HUES48 (cell line): ENCODE data around the gene GASK1A.

Experiments used
- H3K27ac ChIP-seq: one replicate; pipeline ENCODE4 v1.7.0; 2013; ENCODE audit warnings: low read depth, low read length, inconsistent platforms
- H3K27me3 ChIP-seq: 2 replicates; pipeline ENCODE4 v1.6.1; 2013; ENCODE audit warnings: mild to moderate bottlenecking, low read length; ENCODE audit not compliant: control insufficient read depth, insufficient read depth
- H3K36me3 ChIP-seq: 2 replicates; pipeline ENCODE4 v1.6.1; 2013; ENCODE audit warnings: low read length; ENCODE audit not compliant: control insufficient read depth, insufficient read depth
- H3K4me1 ChIP-seq: 2 replicates; pipeline ENCODE4 v1.6.1; 2013; ENCODE audit warnings: mild to moderate bottlenecking, low read length; ENCODE audit not compliant: control insufficient read depth, insufficient read depth
- H3K4me3 ChIP-seq: 2 replicates; pipeline ENCODE4 v1.5.1; 2013; ENCODE audit warnings: mild to moderate bottlenecking, low read depth, low read length
- H3K9ac ChIP-seq: 2 replicates; pipeline ENCODE4 v1.6.1; 2013; ENCODE audit warnings: mild to moderate bottlenecking, low read depth, low read length, moderate library complexity
- H3K9me3 ChIP-seq: 2 replicates; pipeline ENCODE4 v1.6.1; 2013; ENCODE audit warnings: low read length; ENCODE audit not compliant: control insufficient read depth, insufficient read depth

GASK1A gene

GRCh38 chr3:43090238-43090637, 111.1 kb downstream of the GASK1A start:
- Histone ChIP-seq H3K4me3 (no peak overlapping the region), H3K27ac (no peak overlapping the region), H3K4me1 (no peaks in the 10 kb centered on the region), H3K9me3 (no peaks in the 10 kb centered on the region), H3K36me3 (no peaks in the 10 kb centered on the region), H3K9ac (no peak overlapping the region), H3K27me3 (no peaks in the 10 kb centered on the region)

- no peaks in the 10 kb centered on the region for H3K9me3 ChIP-seq
- H3K4me3 ChIP-seq: no peak overlapping the region
- no peaks in the 10 kb centered on the region; the same call in 1 of the 2 replicates for H3K4me1 ChIP-seq
- H3K9ac ChIP-seq: no peak overlapping the region
- no peaks in the 10 kb centered on the region for H3K36me3 ChIP-seq
- H3K27me3 ChIP-seq: no peaks in the 10 kb centered on the region
- no peak overlapping the region for H3K27ac ChIP-seq
Observed at GRCh38 chr3:43091481-43091880, 112.4 kb downstream of the GASK1A start.

GRCh38 chr3:43093006-43093405, 113.9 kb downstream of the GASK1A start:
- Histone ChIP-seq H3K9me3 (no peaks in the 10 kb centered on the region), H3K27ac (no peak overlapping the region), H3K4me3 (no peak overlapping the region), H3K9ac (no peak overlapping the region), H3K36me3 (no peaks in the 10 kb centered on the region), H3K27me3 (no peaks in the 10 kb centered on the region), H3K4me1 (no peaks in the 10 kb centered on the region; the same call in 1 of the 2 replicates)

- Histone ChIP-seq H3K9ac (no peak overlapping the region), H3K27ac (no peak overlapping the region), H3K4me1 (no peaks in the 10 kb centered on the region; the same call in 1 of the 2 replicates), H3K9me3 (no peaks in the 10 kb centered on the region), H3K4me3 (no peak overlapping the region), H3K36me3 (no peaks in the 10 kb centered on the region), H3K27me3 (no peaks in the 10 kb centered on the region)
Observed at GRCh38 chr3:43093974-43094373, 114.9 kb downstream of the GASK1A start.

- Histone ChIP-seq H3K27me3 (no peaks in the 10 kb centered on the region), H3K9me3 (no peaks in the 10 kb centered on the region), H3K4me3 (no peak overlapping the region), H3K27ac (no peak overlapping the region), H3K9ac (no peak overlapping the region), H3K4me1 (no peaks in the 10 kb centered on the region; the same call in 1 of the 2 replicates), H3K36me3 (no peaks in the 10 kb centered on the region)
Observed at GRCh38 chr3:43094381-43094780, 115.3 kb downstream of the GASK1A start.

- H3K9me3 ChIP-seq: no peaks in the 10 kb centered on the region
- H3K36me3 ChIP-seq: no peaks in the 10 kb centered on the region
- H3K27me3 ChIP-seq: no peaks in the 10 kb centered on the region
- no peak overlapping the region for H3K9ac ChIP-seq
- H3K4me3 ChIP-seq: no peak overlapping the region
- H3K4me1 ChIP-seq: no peaks in the 10 kb centered on the region; the same call in 1 of the 2 replicates
- no peak overlapping the region for H3K27ac ChIP-seq
Observed at GRCh38 chr3:43094851-43095250, 115.7 kb downstream of the GASK1A start.

- Histone ChIP-seq H3K4me3 (no peak overlapping the region), H3K9ac (no peak overlapping the region), H3K27me3 (no peaks in the 10 kb centered on the region), H3K27ac (no peak overlapping the region), H3K4me1 (no peaks in the 10 kb centered on the region; the same call in 1 of the 2 replicates), H3K9me3 (no peaks in the 10 kb centered on the region), H3K36me3 (no peaks in the 10 kb centered on the region)
Observed at GRCh38 chr3:43095370-43095769, 116.3 kb downstream of the GASK1A start.

- H3K4me3 ChIP-seq: no peak overlapping the region
- H3K27me3 ChIP-seq: no peaks in the 10 kb centered on the region
- no peaks in the 10 kb centered on the region for H3K9me3 ChIP-seq
- H3K9ac ChIP-seq: no peak overlapping the region
- no peaks in the 10 kb centered on the region for H3K36me3 ChIP-seq
- no peaks in the 10 kb centered on the region; the same call in 1 of the 2 replicates for H3K4me1 ChIP-seq
- H3K27ac ChIP-seq: no peak overlapping the region
Observed at GRCh38 chr3:43096761-43097160, 117.7 kb downstream of the GASK1A start.

GRCh38 chr3:43097400-43098080, 118.4 kb downstream of the GASK1A start:
- Histone ChIP-seq H3K9me3 (no peaks in the 10 kb centered on the region), H3K27me3 (no peaks in the 10 kb centered on the region), H3K4me1 (no peaks in the 10 kb centered on the region; the same call in 1 of the 2 replicates), H3K4me3 (no peak overlapping the region), H3K27ac (no peak overlapping the region), H3K9ac (no peak overlapping the region), H3K36me3 (no peaks in the 10 kb centered on the region)

GRCh38 chr3:43098761-43099160, 119.7 kb downstream of the GASK1A start:
- Histone ChIP-seq H3K9ac (no peak overlapping the region), H3K27me3 (no peaks in the 10 kb centered on the region), H3K36me3 (no peaks in the 10 kb centered on the region), H3K9me3 (no peaks in the 10 kb centered on the region), H3K4me1 (no peaks in the 10 kb centered on the region; the same call in 1 of the 2 replicates), H3K27ac (no peak overlapping the region), H3K4me3 (no peak overlapping the region)

GRCh38 chr3:43102773-43103480, 123.8 kb downstream of the GASK1A start:
- Histone ChIP-seq H3K36me3 (no peaks in the 10 kb centered on the region), H3K27me3 (peaks cover 20% of the 10 kb centered on the region), H3K4me3 (no peak overlapping the region), H3K9me3 (no peaks in the 10 kb centered on the region), H3K9ac (no peak overlapping the region), H3K27ac (no peak overlapping the region), H3K4me1 (peaks cover 12% of the 10 kb centered on the region; the same call in 1 of the 2 replicates)
